ENCODE measurements around the gene PCSK6.

PCSK6 gene

DNA sequence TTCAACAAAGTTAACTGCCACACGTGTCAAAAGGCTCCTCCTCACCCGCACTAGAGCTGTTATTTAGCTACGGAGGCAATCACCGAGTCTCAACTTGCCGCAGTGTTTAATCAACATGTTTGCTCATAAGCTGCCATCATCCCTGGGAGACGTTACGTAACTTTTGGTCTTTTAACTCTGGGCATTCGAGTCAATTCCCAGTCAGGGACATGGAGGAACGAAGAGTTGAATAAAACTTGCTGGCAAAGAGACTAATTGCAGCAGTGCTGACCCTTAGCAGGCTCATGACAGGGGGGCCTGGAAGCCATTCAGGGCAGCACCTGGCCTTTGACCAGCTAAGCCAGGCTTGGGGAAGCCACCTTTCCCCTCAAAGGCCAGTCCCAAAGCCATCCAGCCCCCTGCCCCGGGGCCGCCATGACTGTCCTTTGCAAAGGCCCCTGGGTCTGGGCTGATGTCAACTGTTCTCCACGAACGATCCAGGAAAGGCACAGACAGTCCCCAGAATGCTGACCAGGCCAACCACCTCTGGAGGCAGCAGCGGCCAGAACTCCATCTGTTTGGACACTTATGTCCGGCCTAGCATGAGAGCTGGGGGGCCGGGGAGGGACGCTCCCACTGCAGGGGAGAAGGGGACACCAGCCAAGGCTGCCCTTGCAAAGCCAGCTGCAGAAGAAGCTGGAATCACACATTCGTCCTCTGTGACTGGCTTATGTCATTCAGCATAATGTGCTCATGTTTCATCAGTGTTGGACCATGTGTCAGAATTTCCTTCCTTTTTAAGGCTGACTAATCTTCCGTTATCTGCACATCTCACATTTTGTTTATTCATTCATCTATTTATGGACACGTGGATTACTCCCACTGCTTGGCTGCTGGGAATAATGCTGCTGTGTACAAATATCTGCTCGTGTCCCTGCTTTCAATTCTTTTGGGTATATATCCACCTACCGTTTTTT lies 43.7 kb downstream of the PCSK6 start:
- no peak for FAIRE-seq

DNA sequence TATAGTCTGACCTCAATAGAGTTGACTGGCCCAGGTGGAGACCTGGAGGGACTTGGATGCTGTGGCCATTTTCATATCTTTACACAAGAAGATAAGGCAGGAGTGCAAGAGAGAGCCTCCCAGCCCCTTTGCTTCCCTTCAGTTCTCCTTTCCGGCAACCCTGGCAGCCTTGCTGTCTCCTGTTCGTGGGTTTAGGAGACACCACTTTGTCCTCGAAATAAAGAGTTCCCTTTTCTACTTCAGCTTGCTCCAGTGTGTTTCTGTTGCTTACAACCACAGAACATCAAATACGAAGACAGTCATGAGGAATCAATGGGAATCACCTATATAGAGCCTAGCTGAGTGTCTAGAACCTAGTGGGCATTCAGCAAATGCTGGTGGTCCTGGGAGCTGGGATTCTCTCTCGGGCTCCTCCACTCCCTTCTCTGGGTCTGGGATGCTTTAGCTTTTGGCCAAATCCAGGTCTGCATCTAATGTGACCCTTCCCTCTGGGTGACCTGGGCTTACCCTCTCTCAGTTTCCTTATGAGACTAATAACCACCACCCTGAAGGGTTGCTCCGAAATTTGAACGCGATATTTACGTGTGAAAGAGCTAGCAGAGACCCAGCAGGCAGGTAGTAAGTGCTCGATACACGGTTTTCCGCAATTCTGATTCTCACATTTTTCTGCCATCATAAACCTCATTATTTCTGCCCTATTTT lies 44.5 kb downstream of the PCSK6 start:
- FAIRE-seq = no peak

DNA sequence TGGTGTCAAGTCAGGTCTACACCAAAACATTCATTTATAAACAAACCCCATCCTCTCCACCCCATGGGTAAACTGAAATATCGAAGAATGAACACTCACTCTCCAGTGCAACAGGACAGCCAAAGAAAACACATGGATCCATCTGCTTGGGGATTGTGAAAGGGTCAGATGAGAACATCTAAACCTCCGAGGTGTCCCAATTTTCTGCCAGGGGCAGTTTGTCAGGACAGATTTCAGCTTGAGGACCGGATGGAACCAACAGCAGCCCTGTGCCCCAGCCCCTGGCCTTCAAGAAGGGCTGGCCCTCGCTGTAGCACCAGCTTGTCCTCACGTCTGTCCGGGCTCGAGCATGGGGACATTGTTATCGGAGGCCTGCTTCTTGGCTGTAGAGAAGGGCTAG lies 45.5 kb downstream of the PCSK6 start:
- FAIRE-seq = no peak

DNA sequence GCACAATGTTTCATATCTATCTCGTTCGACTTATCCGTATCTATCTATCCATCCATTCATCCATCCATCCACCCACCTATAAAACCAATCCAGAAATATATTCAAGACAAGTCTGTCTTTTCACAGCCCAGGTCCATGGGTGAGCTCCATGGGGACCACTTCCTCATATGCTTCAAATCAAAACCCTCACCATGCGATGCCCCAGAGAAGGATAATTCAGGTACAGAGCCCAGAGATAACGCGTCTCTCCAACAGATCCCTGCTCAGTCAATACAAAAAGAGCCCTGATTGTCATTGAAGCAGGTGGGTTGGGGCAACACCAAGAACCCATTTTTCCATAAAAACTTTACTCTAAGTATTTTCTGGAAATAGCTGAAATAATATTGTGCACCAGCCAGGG lies 47.2 kb downstream of the PCSK6 start:
- FAIRE-seq = no peak

DNA sequence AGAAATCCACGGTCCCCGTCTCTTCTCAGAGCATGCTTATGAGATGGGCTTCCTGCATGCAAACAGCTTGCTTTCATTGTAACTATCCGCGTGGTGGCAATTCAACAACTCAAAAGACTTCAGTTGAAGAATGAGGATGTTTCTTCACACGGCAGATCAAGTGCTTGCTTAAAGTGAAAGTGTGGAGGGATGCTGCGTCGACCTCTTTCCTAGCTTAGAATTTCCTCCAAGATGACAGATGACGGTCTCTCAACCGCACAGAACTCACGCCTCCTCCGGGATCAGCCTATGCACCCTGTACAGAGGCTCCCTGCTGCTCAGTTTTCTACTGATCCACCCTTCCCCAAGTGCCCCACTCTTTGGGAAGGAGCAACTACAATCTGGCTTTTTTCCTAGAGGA lies 47.8 kb downstream of the PCSK6 start:
- no peak for FAIRE-seq

DNA sequence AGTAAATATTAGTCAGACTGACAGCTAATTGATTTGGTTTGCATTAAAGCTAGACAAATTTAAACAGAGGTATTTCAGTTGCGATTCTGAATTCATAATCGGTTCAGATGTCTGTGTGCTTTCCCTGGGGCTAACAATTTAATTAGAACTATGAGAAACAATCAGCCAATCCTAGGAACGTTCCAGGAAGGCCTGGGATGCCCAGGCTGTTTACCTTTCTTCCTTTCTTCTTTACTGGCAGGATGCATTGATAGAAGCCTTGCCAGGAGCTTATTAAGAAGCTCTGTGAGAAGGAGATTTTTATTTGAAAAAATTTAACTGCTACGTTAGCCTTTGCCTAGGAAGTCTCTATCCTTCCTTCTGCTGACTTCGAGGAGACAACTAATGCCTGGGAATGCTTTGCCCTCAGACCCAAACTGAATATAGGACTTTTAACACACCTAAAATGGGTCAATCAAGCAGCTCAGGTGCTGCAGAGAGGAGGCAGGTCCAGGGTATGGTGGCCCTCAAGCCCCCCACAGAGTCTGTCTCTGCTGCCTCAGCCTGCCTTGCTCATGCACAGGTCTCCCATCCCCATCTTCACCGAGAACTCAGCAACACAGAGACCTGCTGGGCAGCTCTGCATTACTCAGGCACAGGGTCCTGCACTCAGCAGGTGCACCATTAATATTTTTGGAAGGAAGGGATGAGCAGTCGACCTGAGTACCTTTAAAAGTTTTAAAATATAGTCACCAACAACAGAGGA lies 48.5 kb downstream of the PCSK6 start:
- no peak for FAIRE-seq

DNA sequence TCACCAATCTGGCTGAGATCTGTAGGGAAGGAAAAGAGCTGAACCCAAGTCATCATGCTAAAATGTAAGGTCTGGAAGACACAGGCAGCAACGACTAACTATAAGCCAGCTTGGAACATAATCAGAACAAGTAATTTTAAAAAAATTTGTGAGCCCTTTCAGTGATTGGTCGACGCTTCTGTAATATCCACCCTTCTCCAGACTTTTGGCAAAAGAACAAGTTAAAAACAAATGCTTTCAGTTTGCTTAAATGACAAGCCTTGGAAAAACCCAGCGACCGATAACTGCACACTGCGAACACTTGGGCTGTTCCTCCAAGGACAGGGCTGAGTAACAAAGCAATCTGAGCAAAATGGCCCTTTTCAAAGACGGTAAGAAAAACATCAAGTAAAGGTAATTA lies 49.6 kb downstream of the PCSK6 start:
- FAIRE-seq = no peak

DNA sequence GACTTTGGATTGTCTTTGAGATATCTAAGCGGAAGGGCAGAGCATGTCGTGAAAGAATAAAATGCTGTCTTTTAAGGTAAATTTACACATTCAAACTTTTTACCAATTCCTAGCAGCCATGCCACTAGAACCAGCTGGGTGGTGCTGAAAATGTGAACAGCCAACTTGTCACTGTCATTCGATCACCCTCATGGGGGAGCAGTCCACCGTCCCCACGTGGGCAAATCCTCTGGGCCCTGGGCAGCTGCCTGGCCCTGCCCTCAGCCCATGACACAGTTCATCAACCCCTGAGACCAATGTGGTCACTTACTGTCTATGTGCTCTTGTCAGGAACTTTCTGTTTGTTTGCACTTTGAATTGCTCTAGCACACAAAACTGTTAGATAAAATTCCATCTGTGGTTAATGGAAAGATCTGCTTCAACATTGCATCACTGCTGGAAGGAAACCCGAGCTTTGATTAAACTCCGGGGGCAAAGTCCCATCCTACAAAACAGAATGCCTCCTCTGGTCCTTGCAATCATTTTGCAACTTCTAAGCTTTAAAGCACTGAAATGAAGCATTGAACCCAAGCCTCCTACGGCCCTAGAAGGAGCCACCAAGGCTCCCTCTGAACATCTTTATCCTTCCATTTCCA lies 50.1 kb downstream of the PCSK6 start:
- FAIRE-seq = no peak

DNA sequence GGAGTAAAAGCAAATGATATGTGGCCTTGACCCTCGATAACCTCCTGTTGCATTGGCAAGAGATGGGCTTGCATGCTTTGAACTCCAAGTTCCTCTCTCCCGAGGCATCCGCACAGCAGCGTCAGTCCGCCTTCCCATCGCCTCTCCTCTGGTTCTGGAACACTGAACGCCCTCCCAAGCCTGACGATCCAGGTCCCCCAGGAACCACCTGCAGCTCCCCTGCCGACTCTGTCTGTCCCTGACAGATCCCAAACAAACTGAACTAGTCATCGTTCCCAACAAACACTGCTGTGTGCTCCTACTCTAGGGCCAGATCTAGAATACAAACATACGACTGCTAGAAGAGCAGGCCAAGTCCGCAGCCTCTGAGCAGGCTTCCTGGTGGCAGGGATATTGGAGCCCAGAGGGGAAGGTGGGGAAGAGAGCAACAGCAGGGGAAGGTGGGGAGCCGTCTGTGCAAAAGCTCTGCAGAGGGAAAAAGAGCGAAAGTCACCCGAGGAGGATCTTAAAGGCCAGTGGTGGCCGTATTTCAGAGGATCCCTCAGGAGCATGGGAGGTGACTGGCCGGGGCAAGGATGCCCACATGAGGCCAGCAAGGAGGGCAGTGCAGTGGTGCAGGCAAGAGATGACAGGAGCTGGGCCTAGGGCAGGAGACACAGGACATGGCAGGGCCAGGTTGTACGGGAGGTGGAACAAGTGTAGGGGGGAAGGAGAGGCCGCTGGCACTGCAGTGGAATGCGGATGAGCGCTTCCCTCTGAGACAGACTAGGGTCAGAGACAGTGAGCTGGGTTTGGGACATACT lies 50.8 kb downstream of the PCSK6 start:
- no peak for FAIRE-seq

DNA sequence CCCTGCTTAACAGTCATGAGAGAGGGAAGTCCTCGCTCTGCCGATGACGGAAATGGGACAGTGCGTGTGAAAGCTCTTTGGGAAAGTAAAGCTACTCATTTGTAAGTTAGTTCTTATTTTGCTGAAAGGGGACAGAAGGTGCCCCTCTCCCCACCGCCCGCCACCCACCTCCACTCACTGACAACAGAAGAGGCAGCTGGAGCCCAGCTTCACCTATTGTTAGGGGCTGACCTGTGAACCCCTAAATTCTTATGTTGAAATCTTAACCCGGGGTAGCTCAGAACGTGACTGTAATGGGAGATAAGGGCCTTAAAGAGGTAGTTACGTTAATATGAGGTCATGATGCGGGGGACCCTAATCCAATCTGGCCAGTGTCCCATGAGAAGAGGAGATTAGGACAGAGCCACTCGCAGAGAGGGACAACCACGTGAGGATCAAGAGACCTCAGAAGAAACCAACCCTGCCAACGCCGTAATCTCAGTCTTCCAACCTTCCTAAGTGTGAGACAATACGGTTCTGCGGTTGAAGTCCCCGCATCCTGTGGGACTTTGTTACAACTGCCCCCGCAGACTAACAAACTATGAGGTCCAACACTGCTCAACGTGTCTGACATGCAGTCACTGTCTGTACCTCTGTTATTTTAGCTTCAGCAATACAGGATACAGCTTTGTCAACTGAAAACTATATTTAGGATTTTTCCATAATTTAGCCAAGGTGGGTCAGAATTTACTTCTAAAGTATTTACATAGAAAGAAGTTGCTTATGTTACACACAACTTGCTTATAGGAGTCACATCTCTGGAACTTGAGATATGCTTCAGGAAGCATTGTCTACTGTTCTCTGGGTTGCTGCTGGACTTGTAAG lies 51.7 kb downstream of the PCSK6 start:
- no peak for FAIRE-seq

DNA sequence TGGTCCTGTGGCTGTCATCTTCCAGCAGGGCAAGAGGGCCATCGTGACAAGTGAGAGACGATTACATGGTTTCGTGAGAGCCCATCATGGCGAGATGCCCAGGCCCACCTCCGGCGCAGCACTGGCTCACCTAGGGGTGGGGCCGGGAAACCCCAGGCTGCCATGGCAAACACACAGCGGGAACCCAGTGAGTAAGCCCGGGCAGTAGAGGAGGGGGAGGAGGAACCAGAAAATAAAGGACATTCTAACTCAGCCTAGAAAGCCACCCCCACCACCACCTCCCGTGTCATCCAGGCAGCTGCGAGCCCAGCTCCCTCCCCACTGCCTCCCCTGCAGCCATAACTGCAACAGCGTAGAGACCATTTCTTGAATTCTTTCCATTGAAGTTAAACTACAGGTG lies 52.3 kb downstream of the PCSK6 start:
- no peak for FAIRE-seq

DNA sequence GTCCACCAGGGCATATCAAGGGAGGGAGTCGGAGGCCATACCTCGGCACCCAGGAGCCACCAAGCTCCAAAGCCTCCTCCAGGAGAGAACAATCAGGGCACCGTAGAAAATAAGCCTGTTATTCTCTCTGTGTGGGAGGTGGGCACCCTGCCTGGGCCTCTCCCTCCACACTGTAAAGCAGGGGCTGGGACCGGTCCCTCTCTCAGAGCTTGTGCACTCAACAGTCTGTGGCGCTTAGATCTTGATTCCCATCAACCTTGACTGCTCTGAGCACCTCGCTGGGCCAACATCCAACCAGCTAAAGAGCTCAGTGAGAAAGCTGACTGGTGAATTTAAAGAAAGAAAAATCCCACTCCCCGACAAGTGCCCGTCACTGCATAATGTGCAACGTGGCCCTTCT lies 53.0 kb downstream of the PCSK6 start:
- FAIRE-seq = no peak

DNA sequence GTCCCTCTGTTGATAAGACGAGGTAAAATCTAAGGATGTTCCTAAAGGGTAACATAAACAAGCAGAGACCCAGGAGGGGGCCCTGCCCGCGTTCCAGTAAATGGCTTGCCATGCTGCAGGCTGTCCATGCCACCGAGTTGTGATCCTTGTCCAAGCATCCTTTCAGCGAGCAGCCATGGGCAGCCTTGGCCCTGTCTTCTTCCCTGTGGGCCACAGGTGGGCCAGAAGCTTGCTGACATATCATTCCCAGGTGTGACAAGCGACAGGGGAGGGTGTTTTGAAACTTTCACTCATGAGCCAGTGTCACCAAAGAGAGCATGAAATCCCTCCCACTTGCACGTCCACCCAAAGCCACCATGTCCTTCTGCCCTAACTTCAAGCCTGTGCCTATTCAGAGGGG lies 53.7 kb downstream of the PCSK6 start:
- no peak for FAIRE-seq

DNA sequence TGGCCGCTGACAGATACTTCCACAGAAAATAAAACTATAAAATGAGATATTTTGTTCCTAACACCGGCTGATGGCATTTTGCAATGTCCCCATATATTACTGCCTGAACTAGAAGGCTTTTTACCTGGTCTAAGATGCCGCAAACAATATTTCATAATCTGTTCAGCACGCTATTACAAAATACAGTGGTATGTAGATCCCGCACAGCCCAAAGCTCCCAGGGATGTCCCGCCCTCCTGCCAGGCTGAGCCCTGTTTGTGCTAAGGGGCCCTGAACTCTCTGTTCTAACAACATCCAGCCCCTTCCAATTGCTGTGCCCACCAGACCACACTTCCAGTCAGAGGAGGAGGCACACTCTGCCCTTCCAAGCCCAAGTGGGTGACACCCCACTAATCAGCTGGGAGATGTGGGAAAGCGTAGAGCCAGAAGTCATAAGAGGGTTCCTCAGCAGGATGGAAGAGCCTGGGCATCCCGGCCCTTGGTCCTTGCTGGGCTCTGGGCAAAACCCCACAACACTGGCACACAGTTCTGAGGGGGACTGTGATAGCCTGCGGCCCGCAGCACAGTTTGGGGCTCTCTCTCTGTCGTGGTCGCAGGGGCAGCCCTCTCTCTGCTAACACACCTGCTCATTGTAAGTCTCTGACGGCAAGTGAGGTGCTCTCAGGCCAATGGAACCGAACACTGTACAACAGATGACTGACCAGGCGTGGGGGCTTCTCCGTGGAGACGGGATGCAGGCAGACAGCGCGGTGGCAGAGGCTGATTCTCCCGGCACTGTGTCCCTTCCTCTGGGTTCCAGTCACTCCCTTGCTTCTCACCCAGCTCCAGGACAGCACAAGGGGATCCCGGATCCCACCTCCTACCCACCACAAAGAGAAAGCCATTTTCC lies 55.2 kb downstream of the PCSK6 start:
- FAIRE-seq = no peak

DNA sequence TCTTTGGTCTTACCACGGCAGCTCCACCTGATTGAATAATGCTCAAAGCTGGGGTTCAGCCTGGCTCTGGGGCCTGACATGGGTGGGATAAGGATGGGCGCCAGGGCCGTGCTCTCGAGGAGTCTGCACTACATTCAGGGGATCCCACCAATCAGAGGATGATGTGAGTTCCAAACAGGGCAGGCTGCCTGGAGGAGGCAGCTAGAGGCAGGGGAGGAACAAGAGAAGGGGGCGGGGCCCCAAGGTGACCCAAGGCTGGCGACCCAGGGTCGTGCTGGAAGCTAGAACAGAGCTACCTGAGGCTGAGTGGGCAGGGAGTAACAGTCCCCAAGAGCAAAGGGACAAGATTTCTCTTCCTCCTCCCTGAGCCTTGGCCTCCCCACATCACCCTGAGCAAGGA lies 56.1 kb downstream of the PCSK6 start:
- FAIRE-seq = no peak

DNA sequence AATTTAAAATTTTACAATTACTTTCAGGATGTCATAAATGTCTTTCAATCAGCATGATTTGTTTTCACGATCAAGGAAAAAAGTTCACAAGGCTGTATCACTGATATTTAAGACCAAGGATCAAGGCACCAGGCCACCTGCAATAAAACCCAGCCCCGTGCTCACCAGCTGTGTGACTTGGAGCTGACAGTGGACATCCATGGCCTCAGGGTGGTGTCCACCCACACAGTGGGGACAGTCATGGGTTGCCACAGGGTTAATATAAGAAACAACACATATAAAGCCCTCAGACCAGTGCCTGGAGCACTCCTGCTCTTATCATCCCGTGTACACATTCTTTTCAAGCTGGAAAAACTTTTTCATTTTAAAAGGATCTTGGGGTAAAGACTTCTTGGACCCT lies 56.5 kb downstream of the PCSK6 start:
- no peak for FAIRE-seq

DNA sequence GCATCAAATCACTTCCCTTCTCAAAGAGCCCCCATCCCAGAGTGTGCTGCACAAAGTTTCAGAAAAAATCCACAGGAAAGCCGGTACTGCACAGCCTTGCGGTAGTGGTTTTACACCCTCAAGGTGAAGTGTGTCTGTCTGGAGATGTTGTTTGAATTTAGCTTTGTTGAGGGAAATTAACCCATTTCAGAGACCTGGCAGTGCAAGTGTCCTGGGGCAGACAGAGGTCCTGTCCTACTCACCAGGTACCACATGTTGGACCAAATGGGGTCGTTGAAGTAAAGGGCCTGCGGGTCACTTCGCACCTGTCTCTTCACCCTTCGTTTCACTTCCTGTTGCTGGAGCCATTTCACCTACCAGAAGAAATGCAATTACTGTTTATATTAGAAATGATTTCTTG lies 57.8 kb downstream of the PCSK6 start:
- no peak for FAIRE-seq

DNA sequence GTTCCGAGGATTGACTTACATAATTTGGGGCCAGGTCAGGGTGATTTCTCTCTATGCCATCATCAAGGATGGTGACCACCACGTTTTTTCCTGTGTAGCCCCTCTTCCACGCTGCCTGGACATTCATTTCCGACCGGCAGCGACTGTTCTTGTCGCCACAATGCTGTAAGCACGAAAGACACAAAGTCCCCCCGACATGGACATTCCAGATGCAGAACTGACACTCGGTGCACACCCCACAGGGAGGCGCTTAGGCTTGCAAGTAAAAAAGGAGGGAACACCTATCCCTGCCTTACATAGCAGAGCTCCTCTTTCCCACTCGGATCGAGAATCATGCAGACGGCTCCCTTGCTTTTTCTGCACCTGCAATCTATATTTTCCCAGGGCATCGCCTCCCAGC lies 58.2 kb downstream of the PCSK6 start:
- no peak for FAIRE-seq

DNA sequence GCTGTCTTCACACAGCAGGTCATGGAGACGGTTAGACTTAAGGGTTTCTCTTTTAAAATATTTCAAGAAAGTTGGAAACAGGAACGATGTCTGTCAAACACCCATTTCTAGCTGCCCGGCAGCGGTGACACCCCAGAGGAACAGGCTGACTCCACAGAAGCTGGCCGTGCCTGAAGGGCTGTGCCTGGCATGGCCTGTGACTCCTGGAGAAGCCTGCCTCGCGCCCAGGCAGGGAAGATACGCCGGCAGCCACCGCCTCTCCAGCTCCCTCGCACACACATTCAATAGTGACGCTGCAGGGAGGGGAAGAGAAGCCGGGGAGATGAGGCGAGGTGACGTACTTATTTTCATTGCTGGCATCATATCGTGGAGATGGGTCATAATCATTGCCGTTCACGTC lies 59.9 kb downstream of the PCSK6 start:
- no peak for FAIRE-seq

DNA sequence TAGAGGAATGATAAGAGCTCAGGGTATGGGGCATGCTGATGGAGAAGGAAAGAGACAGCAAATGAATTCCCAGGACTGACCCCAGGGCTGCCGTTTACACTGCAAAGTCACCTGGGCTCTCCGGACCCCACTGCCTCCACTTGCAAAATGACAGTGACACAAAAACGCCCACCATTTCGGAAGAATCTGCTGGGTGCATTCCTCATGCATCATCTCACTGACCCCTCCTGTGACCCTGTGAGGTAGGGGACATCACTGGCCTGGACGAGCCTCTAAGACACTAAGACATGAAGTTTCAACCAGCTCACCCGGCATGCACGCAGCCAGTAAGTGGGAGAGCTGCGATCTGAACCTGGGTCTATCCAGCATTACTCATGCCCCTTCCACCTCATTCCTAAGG lies 60.3 kb downstream of the PCSK6 start:
- no peak for FAIRE-seq

All from A204.1 (cell line).